ENCODE results near the gene KCNK3.

KCNK3 gene

DNA sequence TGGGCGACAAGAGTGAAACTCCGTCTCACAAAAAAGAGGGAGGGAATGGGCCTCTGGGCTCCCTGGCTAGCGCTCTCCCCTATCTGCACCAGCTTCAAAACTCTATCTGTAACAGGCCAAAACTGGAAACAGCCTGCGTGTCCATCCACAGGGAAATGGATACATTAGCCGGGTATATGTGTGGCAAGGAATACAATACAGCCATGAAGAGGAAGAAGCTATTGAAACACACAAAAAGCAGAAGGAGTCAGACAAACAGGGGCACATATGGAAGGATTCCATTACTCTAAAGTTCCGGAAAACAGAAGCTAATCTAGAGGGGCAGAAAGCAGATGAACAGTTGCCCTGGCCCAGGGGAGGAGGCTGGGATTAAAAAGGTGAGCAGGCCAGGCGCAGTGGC, 47.0 kb downstream of the KCNK3 start:
- Histone ChIP-seq H3K4me3 (ENCODE audit: control insufficient read depth in 1 of 7, extremely low read depth in 1 of 7, insufficient read depth in 4 of 7, low read depth in 2 of 7, low read length in 6 of 7) (no peak overlapping the region), H3K9me3 (ENCODE audit: control extremely low read depth in 1 of 5, control insufficient read depth in 4 of 5, insufficient read depth in 2 of 5, low read depth in 1 of 5, low read length in 4 of 5) (no peaks in the 10 kb centered on the region), H3K27me3 (replicated peaks in 2 of 5; ENCODE audit: control insufficient read depth in 4 of 5, insufficient read depth in 5 of 5, low read length in 4 of 5) (peaks cover 0 to 30% (median 13%) of the 10 kb centered on the region in 5 experiments), H3K27ac (ENCODE audit: insufficient read depth in 1 of 2, low read depth in 1 of 2, low read length in 2 of 2, poor library complexity in 1 of 2, severe bottlenecking in 2 of 2) (no peak overlapping the region), H3K4me1 (ENCODE audit: control extremely low read depth in 1 of 4, control insufficient read depth in 4 of 4, insufficient read depth in 4 of 4, low read length in 3 of 4) (peaks cover 0 to 22% (median 22%) of the 10 kb centered on the region in 4 experiments), H3K36me3 (ENCODE audit: control insufficient read depth in 4 of 4, insufficient read depth in 4 of 4, low read length in 3 of 4) (no peaks in the 10 kb centered on the region)
- WGBS (ENCODE audit: insufficient coverage) = 97% methylated on average over 7 of the region's 7 CpGs
- CTCF ChIA-PET = interaction anchor here (1.7 to 2.0 kb wide), 3 partner anchors 9 to 29 kb away, joined by 6 to 11 read pairs (median 9); no protein-coding TSS in a partner anchor
- POLR2A ChIA-PET = no interaction called here
- DNase-seq = no peak

DNA sequence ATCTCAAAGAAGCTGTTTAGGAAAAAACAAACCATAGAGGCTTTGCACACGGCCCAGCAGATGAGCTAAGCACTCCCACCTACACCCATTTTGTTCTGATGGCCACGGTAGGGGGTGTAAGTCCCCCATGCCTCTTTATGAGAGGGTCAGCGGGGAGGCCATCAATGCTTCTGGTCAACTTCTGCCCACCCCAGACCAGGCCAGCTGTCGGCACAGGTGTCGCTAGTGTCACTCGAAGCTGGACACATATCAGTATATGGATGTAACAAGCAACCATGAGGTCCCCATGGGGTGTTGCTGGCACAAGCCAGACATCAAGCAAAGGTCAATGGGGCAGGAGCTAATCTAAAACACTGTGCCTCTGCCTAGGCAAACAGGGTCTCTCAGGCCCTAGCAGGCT, 47.8 kb downstream of the KCNK3 start:
- Histone ChIP-seq H3K4me1 (ENCODE audit: control extremely low read depth in 1 of 4, control insufficient read depth in 4 of 4, insufficient read depth in 4 of 4, low read length in 3 of 4) (peaks cover 0 to 22% (median 22%) of the 10 kb centered on the region in 4 experiments), H3K9me3 (ENCODE audit: control extremely low read depth in 1 of 5, control insufficient read depth in 4 of 5, insufficient read depth in 2 of 5, low read depth in 1 of 5, low read length in 4 of 5) (no peaks in the 10 kb centered on the region), H3K27me3 (replicated peaks in 2 of 5; ENCODE audit: control insufficient read depth in 4 of 5, insufficient read depth in 5 of 5, low read length in 4 of 5) (peaks cover 0 to 28% (median 13%) of the 10 kb centered on the region in 5 experiments), H3K36me3 (ENCODE audit: control insufficient read depth in 4 of 4, insufficient read depth in 4 of 4, low read length in 3 of 4) (no peaks in the 10 kb centered on the region), H3K27ac (ENCODE audit: insufficient read depth in 1 of 2, low read depth in 1 of 2, low read length in 2 of 2, poor library complexity in 1 of 2, severe bottlenecking in 2 of 2) (no peak overlapping the region), H3K4me3 (ENCODE audit: control insufficient read depth in 1 of 7, extremely low read depth in 1 of 7, insufficient read depth in 4 of 7, low read depth in 2 of 7, low read length in 6 of 7) (peak overlapping the region in 1 of 7 experiments; percentile 31)
- DNase-seq = peak in 1 of 3 donors; percentile 13
- 80% methylated on average over 6 of the region's 6 CpGs for WGBS (ENCODE audit: insufficient coverage)
- CTCF ChIA-PET = interaction anchor here (1.3 to 2.0 kb wide), 7 partner anchors 10 to 160 kb away, joined by 3 to 11 read pairs (median 6); no protein-coding TSS in a partner anchor
- POLR2A ChIA-PET = no interaction called here

GRCh38 chr2:26740890-26741302, 48.4 kb downstream of the KCNK3 start:
- Histone ChIP-seq H3K36me3 (ENCODE audit: control insufficient read depth in 4 of 4, insufficient read depth in 4 of 4, low read length in 3 of 4) (no peaks in the 10 kb centered on the region), H3K9me3 (ENCODE audit: control extremely low read depth in 1 of 5, control insufficient read depth in 4 of 5, insufficient read depth in 2 of 5, low read depth in 1 of 5, low read length in 4 of 5) (no peaks in the 10 kb centered on the region), H3K4me3 (ENCODE audit: control insufficient read depth in 1 of 7, extremely low read depth in 1 of 7, insufficient read depth in 4 of 7, low read depth in 2 of 7, low read length in 6 of 7) (peak overlapping the region in 2 of 7 experiments; percentile 31 to 44), H3K27me3 (replicated peaks in 2 of 5; ENCODE audit: control insufficient read depth in 4 of 5, insufficient read depth in 5 of 5, low read length in 4 of 5) (peaks cover 0 to 26% (median 13%) of the 10 kb centered on the region in 5 experiments), H3K27ac (ENCODE audit: insufficient read depth in 1 of 2, low read depth in 1 of 2, low read length in 2 of 2, poor library complexity in 1 of 2, severe bottlenecking in 2 of 2) (no peak overlapping the region), H3K4me1 (ENCODE audit: control extremely low read depth in 1 of 4, control insufficient read depth in 4 of 4, insufficient read depth in 4 of 4, low read length in 3 of 4) (peaks cover 0 to 22% (median 22%) of the 10 kb centered on the region in 4 experiments)
- DNase-seq = peak; percentile 74 to 90 (median 89)
- WGBS (ENCODE audit: insufficient coverage) = 0% methylated on average over 8 of the region's 8 CpGs
- CTCF ChIA-PET = interaction anchor here (0.7 to 1.8 kb wide), 10 partner anchors 10 to 221 kb away, joined by 3 to 11 read pairs (median 4); no protein-coding TSS in a partner anchor
- POLR2A ChIA-PET = interaction anchor here (0.6 to 1.3 kb wide), 2 partner anchors 28 to 97 kb away, joined by 3 read pairs; no protein-coding TSS in a partner anchor

DNA sequence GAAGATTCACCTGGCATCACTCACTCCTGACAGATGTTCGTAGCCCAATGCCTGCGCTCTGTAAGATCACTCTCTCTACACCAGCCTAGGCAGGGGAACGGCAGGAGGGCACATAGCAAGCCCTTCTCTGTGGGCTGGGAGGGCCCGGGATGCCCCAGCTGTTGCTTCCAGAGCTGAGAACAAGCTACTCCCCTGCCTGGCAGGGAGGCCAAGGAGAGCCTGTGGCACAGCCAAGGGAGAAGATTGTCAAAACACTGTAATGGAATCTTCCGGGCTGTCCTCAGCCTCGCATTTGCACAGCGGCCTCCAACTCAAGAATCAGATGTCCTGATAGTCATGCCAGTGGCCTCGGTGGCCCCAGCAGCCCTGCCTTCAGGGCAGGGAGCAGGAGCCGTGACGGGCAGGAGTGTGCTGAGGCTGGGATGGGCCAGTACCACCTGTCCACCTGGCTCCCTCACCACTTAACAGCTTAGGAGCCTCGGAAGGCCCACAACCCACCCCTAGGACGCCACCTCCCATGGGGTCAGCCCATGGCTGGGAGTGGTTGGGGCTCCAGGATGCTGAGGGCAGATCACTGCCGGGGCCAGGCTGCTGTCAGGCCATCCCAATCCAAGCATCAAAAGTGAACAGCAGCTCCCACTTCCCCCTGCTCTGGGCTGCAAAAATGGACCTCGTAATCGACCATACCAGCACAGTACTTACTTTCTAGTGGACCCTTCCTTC, 49.7 kb downstream of the KCNK3 start:
- no peak overlapping the region for H3K4me3 ChIP-seq (ENCODE audit: control insufficient read depth in 1 of 7, extremely low read depth in 1 of 7, insufficient read depth in 4 of 7, low read depth in 2 of 7, low read length in 6 of 7)
- peaks cover 0 to 22% (median 22%) of the 10 kb centered on the region in 4 experiments for H3K4me1 ChIP-seq (ENCODE audit: control extremely low read depth in 1 of 4, control insufficient read depth in 4 of 4, insufficient read depth in 4 of 4, low read length in 3 of 4)
- no peak overlapping the region for H3K27ac ChIP-seq (ENCODE audit: insufficient read depth in 1 of 2, low read depth in 1 of 2, low read length in 2 of 2, poor library complexity in 1 of 2, severe bottlenecking in 2 of 2)
- DNase-seq = no peak
- H3K36me3 ChIP-seq (ENCODE audit: control insufficient read depth in 4 of 4, insufficient read depth in 4 of 4, low read length in 3 of 4) = no peaks in the 10 kb centered on the region
- POLR2A ChIA-PET = interaction anchor here (1.3 kb wide), 1 partner anchor 27 kb away, joined by 3 read pairs; no protein-coding TSS in a partner anchor
- CTCF ChIA-PET = interaction anchor here (1.1 to 2.0 kb wide), 7 partner anchors 13 to 222 kb away, joined by 3 to 9 read pairs (median 5); no protein-coding TSS in a partner anchor
- peaks cover 0 to 20% (median 7%) of the 10 kb centered on the region in 5 experiments for H3K27me3 ChIP-seq (replicated peaks in 2 of 5; ENCODE audit: control insufficient read depth in 4 of 5, insufficient read depth in 5 of 5, low read length in 4 of 5)
- H3K9me3 ChIP-seq (ENCODE audit: control extremely low read depth in 1 of 5, control insufficient read depth in 4 of 5, insufficient read depth in 2 of 5, low read depth in 1 of 5, low read length in 4 of 5) = no peaks in the 10 kb centered on the region
- WGBS (ENCODE audit: insufficient coverage) = 95% methylated on average over 10 of the region's 15 CpGs

DNA sequence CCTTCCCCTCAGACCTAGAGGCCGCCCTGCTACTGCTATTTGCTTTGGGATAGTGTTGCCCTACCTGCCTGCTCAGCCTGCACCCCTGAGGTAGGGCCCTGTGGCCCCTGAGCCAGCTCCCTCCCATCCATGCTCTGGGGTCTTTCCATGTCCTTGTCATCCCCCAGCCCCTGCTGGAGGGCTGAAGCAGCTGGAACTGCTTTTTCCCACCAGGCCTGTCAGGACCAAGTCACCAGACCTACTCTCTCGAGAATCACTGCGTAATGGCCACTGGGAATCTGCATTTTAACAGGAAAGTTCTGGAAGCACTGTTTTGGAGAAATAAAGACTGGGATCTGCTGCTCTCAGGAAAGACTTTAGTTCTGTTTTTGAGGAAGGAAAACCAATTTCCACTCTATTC, 51.3 kb downstream of the KCNK3 start:
- CTCF ChIA-PET = interaction anchor here (1.0 to 6.2 kb wide), 9 partner anchors 15 to 241 kb away, joined by 3 to 82 read pairs (median 5); no protein-coding TSS in a partner anchor
- DNase-seq = no peak
- 100% methylated on average over 2 of the region's 3 CpGs for WGBS (ENCODE audit: insufficient coverage)

DNA sequence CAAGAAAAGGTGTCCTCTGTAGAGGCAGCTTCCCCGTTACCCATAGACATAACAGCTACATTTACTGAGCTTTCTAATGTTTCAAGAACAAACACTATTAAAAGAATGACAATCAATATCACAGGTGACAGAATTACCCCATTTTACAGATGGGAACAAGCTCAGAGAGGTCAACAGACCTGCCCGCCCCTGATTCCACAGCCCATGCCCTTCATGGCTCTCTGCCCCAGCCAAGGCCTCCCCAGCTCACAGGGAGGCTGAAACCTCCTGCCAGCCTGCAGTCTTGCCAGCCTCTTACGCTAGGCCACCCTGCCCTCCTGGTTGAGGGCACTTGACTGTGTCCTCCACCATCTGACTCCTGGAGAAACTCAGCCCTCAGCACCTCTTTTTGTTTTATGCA, 52.4 kb downstream of the KCNK3 start:
- Histone ChIP-seq H3K27ac (ENCODE audit: insufficient read depth in 1 of 2, low read depth in 1 of 2, low read length in 2 of 2, poor library complexity in 1 of 2, severe bottlenecking in 2 of 2) (no peak overlapping the region), H3K4me1 (ENCODE audit: control extremely low read depth in 1 of 4, control insufficient read depth in 4 of 4, insufficient read depth in 4 of 4, low read length in 3 of 4) (peaks cover 0 to 23% (median 22%) of the 10 kb centered on the region in 4 experiments), H3K27me3 (replicated peaks in 2 of 5; ENCODE audit: control insufficient read depth in 4 of 5, insufficient read depth in 5 of 5, low read length in 4 of 5) (peaks cover 0 to 8% (median 4%) of the 10 kb centered on the region in 5 experiments), H3K9me3 (ENCODE audit: control extremely low read depth in 1 of 5, control insufficient read depth in 4 of 5, insufficient read depth in 2 of 5, low read depth in 1 of 5, low read length in 4 of 5) (no peaks in the 10 kb centered on the region), H3K4me3 (ENCODE audit: control insufficient read depth in 1 of 7, extremely low read depth in 1 of 7, insufficient read depth in 4 of 7, low read depth in 2 of 7, low read length in 6 of 7) (no peak overlapping the region), H3K36me3 (ENCODE audit: control insufficient read depth in 4 of 4, insufficient read depth in 4 of 4, low read length in 3 of 4) (no peaks in the 10 kb centered on the region)
- ChIA-PET POLR2A (interaction anchor here (0.7 kb wide), 1 partner anchor 648 kb away, joined by 4 read pairs; no protein-coding TSS in a partner anchor), CTCF (interaction anchor here (0.6 to 6.2 kb wide), 17 partner anchors 8 to 240 kb away, joined by 3 to 82 read pairs (median 5); no protein-coding TSS in a partner anchor)
- WGBS (ENCODE audit: insufficient coverage) = 96% methylated on average over 2 of the region's 3 CpGs
- no peak for DNase-seq

More for the DNA sequence above, 51.3 kb downstream of the KCNK3 start:
- Histone ChIP-seq H3K27ac (ENCODE audit: insufficient read depth in 1 of 2, low read depth in 1 of 2, low read length in 2 of 2, poor library complexity in 1 of 2, severe bottlenecking in 2 of 2) (no peak overlapping the region), H3K4me3 (ENCODE audit: control insufficient read depth in 1 of 7, extremely low read depth in 1 of 7, insufficient read depth in 4 of 7, low read depth in 2 of 7, low read length in 6 of 7) (no peak overlapping the region), H3K36me3 (ENCODE audit: control insufficient read depth in 4 of 4, insufficient read depth in 4 of 4, low read length in 3 of 4) (no peaks in the 10 kb centered on the region), H3K9me3 (ENCODE audit: control extremely low read depth in 1 of 5, control insufficient read depth in 4 of 5, insufficient read depth in 2 of 5, low read depth in 1 of 5, low read length in 4 of 5) (no peaks in the 10 kb centered on the region), H3K4me1 (ENCODE audit: control extremely low read depth in 1 of 4, control insufficient read depth in 4 of 4, insufficient read depth in 4 of 4, low read length in 3 of 4) (peaks cover 0 to 22% (median 22%) of the 10 kb centered on the region in 4 experiments), H3K27me3 (replicated peaks in 2 of 5; ENCODE audit: control insufficient read depth in 4 of 5, insufficient read depth in 5 of 5, low read length in 4 of 5) (peaks cover 0 to 8% (median 4%) of the 10 kb centered on the region in 5 experiments)
- POLR2A ChIA-PET = no interaction called here

All from common myeloid progenitor, CD34-positive (primary cell).